ENCODE results near the gene WDR93.

The WDR93 gene

GRCh38 chr15:89690276-89691218 is at the start of gene WDR93, which contains the start of gene PEX11A:
Gene WDR93, plus strand, starts transcription at chr15:89690811. Its CDS starts 10,936 bp downstream, at chr15:89701747.
Gene PEX11A, minus strand, starts transcription at chr15:89690754. Its CDS starts 122 bp downstream, at chr15:89690632.
- DNase-seq (ENCODE audit: low read depth) = peak; percentile 71

GRCh38 chr15:89641053-89641452 is 49.6 kb upstream of the WDR93 start:
- no peak for DNase-seq (ENCODE audit: low read depth)

GRCh38 chr15:89642106-89642505 is 48.5 kb upstream of the WDR93 start:
- DNase-seq (ENCODE audit: low read depth) = no peak

- DNase-seq (ENCODE audit: low read depth) = no peak
Observed at GRCh38 chr15:89645680-89646079, 44.9 kb upstream of the WDR93 start.

GRCh38 chr15:89646416-89647141 is 44.0 kb upstream of the WDR93 start:
- no peak for DNase-seq (ENCODE audit: low read depth)

GRCh38 chr15:89647191-89647851 is 43.3 kb upstream of the WDR93 start:
- peak; percentile 46 for DNase-seq (ENCODE audit: low read depth)

- DNase-seq (ENCODE audit: low read depth) = no peak
Observed at GRCh38 chr15:89648106-89649012, 42.3 kb upstream of the WDR93 start.

GRCh38 chr15:89649013-89649625 is 41.5 kb upstream of the WDR93 start:
- DNase-seq (ENCODE audit: low read depth) = no peak

- no peak for DNase-seq (ENCODE audit: low read depth)
Observed at GRCh38 chr15:89649716-89650115, 40.9 kb upstream of the WDR93 start.

GRCh38 chr15:89652131-89652530 is 38.5 kb upstream of the WDR93 start:
- DNase-seq (ENCODE audit: low read depth) = no peak

GRCh38 chr15:89652666-89653065 is 37.9 kb upstream of the WDR93 start:
- no peak for DNase-seq (ENCODE audit: low read depth)

GRCh38 chr15:89653578-89653977 is 37.0 kb upstream of the WDR93 start:
- no peak for DNase-seq (ENCODE audit: low read depth)

- no peak for DNase-seq (ENCODE audit: low read depth)
Observed at GRCh38 chr15:89654301-89654761, 36.3 kb upstream of the WDR93 start.

GRCh38 chr15:89654847-89655805 is 35.5 kb upstream of the WDR93 start, which contains the start of gene KIF7:
Gene KIF7, minus strand, starts transcription at chr15:89655467. Its CDS starts 2,537 bp downstream, at chr15:89652930.
- peak; percentile 11 for DNase-seq (ENCODE audit: low read depth)

GRCh38 chr15:89656116-89656815 is 34.3 kb upstream of the WDR93 start:
- DNase-seq (ENCODE audit: low read depth) = no peak

GRCh38 chr15:89657686-89658200 is 32.9 kb upstream of the WDR93 start:
- no peak for DNase-seq (ENCODE audit: low read depth)

- no peak for DNase-seq (ENCODE audit: low read depth)
Observed at GRCh38 chr15:89659295-89659694, 31.3 kb upstream of the WDR93 start.

GRCh38 chr15:89660556-89660955 is 30.1 kb upstream of the WDR93 start:
- no peak for DNase-seq (ENCODE audit: low read depth)

All from activated T-cell treated with anti-CD3 and anti-CD28 coated beads for 24 hours (primary cell).